Fibroblast of lung (primary cell): ENCODE measurements around the gene BPHL. TPM values are rescaled to one million over a fixed set of nuclear protein-coding genes. Genes with fewer than 3 reads are reported as not detected.

Experiments
- DNase-seq, 2 donors: peaks; one replicate each; pipeline versions ENCODE4 v3.0.0 to v3.0.0-alpha.2; 2010; ENCODE audit warnings: low read depth in 2 of 2
- H2AFZ ChIP-seq: 2 replicates; pipeline ENCODE4 v1.5.1; 2012; ENCODE audit warnings: low read length, control low read depth, inconsistent platforms
- H3K27ac ChIP-seq: 2 replicates; pipeline ENCODE4 v1.5.1; 2011; ENCODE audit warnings: low read length, control low read depth; ENCODE audit not compliant: insufficient read depth
- H3K27me3 ChIP-seq: 2 replicates; pipeline ENCODE4 v1.5.1; 2011; ENCODE audit warnings: mild to moderate bottlenecking, low read length; ENCODE audit not compliant: control insufficient read depth, insufficient read depth
- H3K36me3 ChIP-seq: 2 replicates; pipeline ENCODE4 v1.5.1; 2011; ENCODE audit warnings: low read length; ENCODE audit not compliant: control insufficient read depth, insufficient read depth
- H3K4me1 ChIP-seq: 2 replicates; pipeline ENCODE4 v1.5.1; 2011; ENCODE audit warnings: low read length; ENCODE audit not compliant: control insufficient read depth, insufficient read depth; ENCODE audit errors: extremely low read depth
- H3K4me2 ChIP-seq: 2 replicates; pipeline ENCODE4 v1.5.1; 2011; ENCODE audit warnings: low read length, control low read depth; ENCODE audit not compliant: insufficient read depth; ENCODE audit errors: extremely low read depth
- H3K4me3 ChIP-seq, 4 experiments: fragments of 200-600 bp in 1 of 4; sonication (generic) in 1 of 4; replicated peaks in 1 of 4; 2 replicates each; pipeline ENCODE4 v1.5.1; 2011 to 2016; ENCODE audit warnings: low read length in 4 of 4, low read depth in 3 of 4, mild to moderate bottlenecking in 3 of 4, control low read depth in 2 of 4, inconsistent platforms in 1 of 4, mixed read lengths in 1 of 4; ENCODE audit not compliant: insufficient read depth in 1 of 4; ENCODE audit errors: control extremely low read depth in 1 of 4
- H3K79me2 ChIP-seq: 2 replicates; pipeline ENCODE4 v1.5.1; 2012; ENCODE audit warnings: mild to moderate bottlenecking, low read length, inconsistent platforms; ENCODE audit not compliant: control insufficient read depth, insufficient read depth
- H3K9ac ChIP-seq: 2 replicates; pipeline ENCODE4 v1.5.1; 2011; ENCODE audit warnings: mild to moderate bottlenecking, low read length, control low read depth; ENCODE audit not compliant: insufficient read depth
- H3K9me3 ChIP-seq: 2 replicates; pipeline ENCODE4 v1.5.1; 2012; ENCODE audit warnings: low read depth, low read length; ENCODE audit not compliant: control insufficient read depth, insufficient read depth
- H4K20me1 ChIP-seq: 2 replicates; pipeline ENCODE4 v1.5.1; 2011; ENCODE audit warnings: low read length; ENCODE audit not compliant: control insufficient read depth, insufficient read depth; ENCODE audit errors: extremely low read depth
- EZH2 ChIP-seq: IDR thresholded peaks from 2 replicates; pipeline ENCODE4 v1.5.1; 2012; ENCODE audit warnings: low read length, control low read depth, mild to moderate bottlenecking; ENCODE audit errors: missing control alignments
- polyA plus RNA-seq, 2 donors: library from polyadenylated mRNA; depleted of rRNA in 1 of 2; stranded (reverse) in 1 of 2; unstranded in 1 of 2; fragments of >200 nt; gene quantifications; 2 replicates each; pipeline ENCODE4 v1.2.1, GENCODE V29; 2011 to 2012; ENCODE audit warnings: missing spikeins in 1 of 2
- total RNA-seq: library from RNA; depleted of rRNA; stranded (reverse); fragments of >200 nt; gene quantifications from 2 replicates; pipeline ENCODE4 v1.2.1, GENCODE V29; 2014
- TF ChIP-seq, protein P1 (sequence below), 2 donors: IDR thresholded peaks in 1 of 2; conservative IDR thresholded peaks in 1 of 2; 1 replicate in 1 of 2; 2 replicates in 1 of 2; pipeline ENCODE4 v1.5.1; 2011 to 2012; ENCODE audit warnings: low read length in 2 of 2, control low read depth in 1 of 2, inconsistent platforms in 1 of 2, low read depth in 1 of 2, mild to moderate bottlenecking in 1 of 2

Gene BPHL
- total and polyA plus RNA-seq, 2 donors (not counting 1 experiment from before 2014, with no cell fraction given): 16.6 to 20.6 TPM

DNA sequence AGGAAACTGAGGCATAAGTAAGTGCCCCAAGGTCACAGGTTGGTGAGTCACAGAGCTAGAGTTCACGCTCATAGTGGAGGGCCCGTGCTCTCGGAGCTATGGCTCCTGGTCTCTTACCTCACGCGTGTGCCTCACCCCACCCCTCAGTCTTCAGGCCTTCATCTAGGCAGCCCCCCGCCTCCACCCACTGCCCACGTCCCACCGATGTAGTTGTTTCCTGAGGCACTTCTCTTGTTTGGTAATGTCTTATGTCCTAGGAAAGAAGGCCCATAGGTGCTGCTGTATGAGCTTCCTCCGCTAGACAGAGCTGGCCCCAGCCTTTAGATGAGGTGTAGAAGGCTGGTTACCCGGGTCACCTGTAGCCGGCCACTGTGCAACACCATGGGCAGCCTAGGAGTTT, 45.1 kb upstream of the BPHL start:
- no peak overlapping the region for H3K4me2 ChIP-seq
- no peak for DNase-seq
- no peaks in the 10 kb centered on the region for H4K20me1 ChIP-seq
- H3K9me3 ChIP-seq: no peaks in the 10 kb centered on the region
- H3K27ac ChIP-seq: no peak overlapping the region
- no peaks in the 10 kb centered on the region for H3K27me3 ChIP-seq
- H3K4me1 ChIP-seq: peaks cover 12% of the 10 kb centered on the region
- H3K36me3 ChIP-seq: peaks cover 4% of the 10 kb centered on the region
- H3K79me2 ChIP-seq: peaks cover 73% of the 10 kb centered on the region
- TF ChIP-seq, protein P1, sequence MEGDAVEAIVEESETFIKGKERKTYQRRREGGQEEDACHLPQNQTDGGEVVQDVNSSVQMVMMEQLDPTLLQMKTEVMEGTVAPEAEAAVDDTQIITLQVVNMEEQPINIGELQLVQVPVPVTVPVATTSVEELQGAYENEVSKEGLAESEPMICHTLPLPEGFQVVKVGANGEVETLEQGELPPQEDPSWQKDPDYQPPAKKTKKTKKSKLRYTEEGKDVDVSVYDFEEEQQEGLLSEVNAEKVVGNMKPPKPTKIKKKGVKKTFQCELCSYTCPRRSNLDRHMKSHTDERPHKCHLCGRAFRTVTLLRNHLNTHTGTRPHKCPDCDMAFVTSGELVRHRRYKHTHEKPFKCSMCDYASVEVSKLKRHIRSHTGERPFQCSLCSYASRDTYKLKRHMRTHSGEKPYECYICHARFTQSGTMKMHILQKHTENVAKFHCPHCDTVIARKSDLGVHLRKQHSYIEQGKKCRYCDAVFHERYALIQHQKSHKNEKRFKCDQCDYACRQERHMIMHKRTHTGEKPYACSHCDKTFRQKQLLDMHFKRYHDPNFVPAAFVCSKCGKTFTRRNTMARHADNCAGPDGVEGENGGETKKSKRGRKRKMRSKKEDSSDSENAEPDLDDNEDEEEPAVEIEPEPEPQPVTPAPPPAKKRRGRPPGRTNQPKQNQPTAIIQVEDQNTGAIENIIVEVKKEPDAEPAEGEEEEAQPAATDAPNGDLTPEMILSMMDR (conservative IDR thresholded peaks at IDR 0.05 in 1 of 2, IDR thresholded peaks at IDR 0.05 in 1 of 2; ENCODE audit: low read depth in 1 of 2, low read length in 2 of 2): no peak
- TF ChIP-seq EZH2: no peak
- no peak overlapping the region for H3K9ac ChIP-seq
- H3K4me3 ChIP-seq: no peak overlapping the region
- H2AFZ ChIP-seq: no peak overlapping the region

DNA sequence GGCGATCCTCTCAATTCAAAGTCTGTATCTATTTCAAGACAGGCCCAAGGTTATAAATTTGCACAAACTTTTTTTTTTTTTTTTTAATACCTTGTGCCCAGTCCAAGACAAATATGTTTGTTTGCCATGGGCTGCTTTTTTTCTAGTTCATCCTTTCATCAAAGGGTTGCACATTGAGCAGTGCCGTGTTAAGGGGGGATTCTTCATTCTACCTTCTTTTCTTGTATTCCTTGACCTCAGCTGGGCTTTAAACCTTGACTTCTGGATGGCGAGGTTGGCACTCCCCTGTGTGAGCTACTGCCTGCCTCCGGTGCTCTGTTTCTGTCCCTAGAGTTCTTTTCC, 42.8 kb upstream of the BPHL start:
- DNase-seq: no peak
- no peak overlapping the region for H3K9ac ChIP-seq
- peaks cover 55% of the 10 kb centered on the region for H3K79me2 ChIP-seq
- peak overlapping the region; percentile 23 for H3K27ac ChIP-seq
- no peak overlapping the region for H3K4me3 ChIP-seq
- peaks cover 6% of the 10 kb centered on the region for H3K36me3 ChIP-seq
- H3K4me2 ChIP-seq: peak overlapping the region; percentile 49
- no peak overlapping the region for H2AFZ ChIP-seq
- no peaks in the 10 kb centered on the region for H3K27me3 ChIP-seq
- H4K20me1 ChIP-seq: no peaks in the 10 kb centered on the region
- no peak for TF ChIP-seq EZH2
- TF ChIP-seq, protein P1 (conservative IDR thresholded peaks at IDR 0.05 in 1 of 2, IDR thresholded peaks at IDR 0.05 in 1 of 2; ENCODE audit: low read depth in 1 of 2, low read length in 2 of 2): no peak
- H3K9me3 ChIP-seq: no peaks in the 10 kb centered on the region
- peaks cover 12% of the 10 kb centered on the region for H3K4me1 ChIP-seq

DNA sequence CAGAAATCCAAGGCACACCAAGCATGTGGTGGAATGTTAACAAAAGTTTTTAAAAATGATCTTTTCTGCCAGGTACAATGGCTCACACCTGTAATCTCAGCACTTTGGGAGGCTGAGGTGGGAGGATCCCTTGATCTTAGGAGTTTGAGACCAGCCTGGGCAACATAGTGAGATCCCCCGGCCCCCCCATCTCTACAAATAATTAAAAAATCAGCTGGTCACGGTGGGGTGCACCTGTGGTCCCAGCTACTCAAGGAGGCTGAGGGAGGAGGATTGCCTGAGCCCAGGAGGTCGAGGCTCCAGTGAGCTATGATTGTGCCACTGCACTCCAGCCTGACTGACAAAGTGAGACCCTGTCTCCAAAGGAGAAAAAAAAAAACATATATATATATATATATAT, 42.2 kb upstream of the BPHL start:
- TF ChIP-seq EZH2: no peak
- TF ChIP-seq, protein P1 (conservative IDR thresholded peaks at IDR 0.05 in 1 of 2, IDR thresholded peaks at IDR 0.05 in 1 of 2; ENCODE audit: low read depth in 1 of 2, low read length in 2 of 2): no peak
- no peak for DNase-seq
- no peaks in the 10 kb centered on the region for H3K27me3 ChIP-seq
- no peaks in the 10 kb centered on the region for H4K20me1 ChIP-seq
- no peak overlapping the region for H3K4me3 ChIP-seq
- H3K9me3 ChIP-seq: no peaks in the 10 kb centered on the region
- no peak overlapping the region for H3K9ac ChIP-seq
- no peak overlapping the region for H3K27ac ChIP-seq
- peaks cover 49% of the 10 kb centered on the region for H3K79me2 ChIP-seq
- no peak overlapping the region for H2AFZ ChIP-seq
- H3K4me2 ChIP-seq: no peak overlapping the region
- H3K4me1 ChIP-seq: peaks cover 12% of the 10 kb centered on the region
- H3K36me3 ChIP-seq: peaks cover 7% of the 10 kb centered on the region
